Keratinocyte (primary cell): ENCODE measurements around the gene ZBTB9.

ENCODE experiments used
- EZH2 ChIP-seq: IDR thresholded peaks from one replicate; pipeline ENCODE4 v1.6.1; 2012; ENCODE audit warnings: inconsistent platforms, mild to moderate bottlenecking, low read length, moderate library complexity
- TF ChIP-seq, protein P1 (sequence below), 3 experiments: IDR thresholded peaks in 1 of 3; conservative IDR thresholded peaks in 1 of 3; optimal IDR thresholded peaks in 1 of 3; 2 replicates in 2 of 3; 3 replicates in 1 of 3; pipeline versions ENCODE3 to v1.5.1; 2011; ENCODE audit warnings: low read length in 3 of 3, mild to moderate bottlenecking in 3 of 3, moderate library complexity in 2 of 3, control low read depth in 1 of 3, inconsistent platforms in 1 of 3; ENCODE audit not compliant: insufficient read depth in 2 of 3; ENCODE audit errors: extremely low read depth in 1 of 3

GRCh38 chr6:33430334-33430733 lies 24.0 kb upstream of the ZBTB9 start:
- TF ChIP-seq, protein P1, sequence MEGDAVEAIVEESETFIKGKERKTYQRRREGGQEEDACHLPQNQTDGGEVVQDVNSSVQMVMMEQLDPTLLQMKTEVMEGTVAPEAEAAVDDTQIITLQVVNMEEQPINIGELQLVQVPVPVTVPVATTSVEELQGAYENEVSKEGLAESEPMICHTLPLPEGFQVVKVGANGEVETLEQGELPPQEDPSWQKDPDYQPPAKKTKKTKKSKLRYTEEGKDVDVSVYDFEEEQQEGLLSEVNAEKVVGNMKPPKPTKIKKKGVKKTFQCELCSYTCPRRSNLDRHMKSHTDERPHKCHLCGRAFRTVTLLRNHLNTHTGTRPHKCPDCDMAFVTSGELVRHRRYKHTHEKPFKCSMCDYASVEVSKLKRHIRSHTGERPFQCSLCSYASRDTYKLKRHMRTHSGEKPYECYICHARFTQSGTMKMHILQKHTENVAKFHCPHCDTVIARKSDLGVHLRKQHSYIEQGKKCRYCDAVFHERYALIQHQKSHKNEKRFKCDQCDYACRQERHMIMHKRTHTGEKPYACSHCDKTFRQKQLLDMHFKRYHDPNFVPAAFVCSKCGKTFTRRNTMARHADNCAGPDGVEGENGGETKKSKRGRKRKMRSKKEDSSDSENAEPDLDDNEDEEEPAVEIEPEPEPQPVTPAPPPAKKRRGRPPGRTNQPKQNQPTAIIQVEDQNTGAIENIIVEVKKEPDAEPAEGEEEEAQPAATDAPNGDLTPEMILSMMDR (optimal IDR thresholded peaks at IDR 0.05 in 1 of 3, IDR thresholded peaks at IDR 0.05 in 1 of 3, conservative IDR thresholded peaks at IDR 0.05 in 1 of 3; ENCODE audit: extremely low read depth in 1 of 3, insufficient read depth in 2 of 3, low read length in 3 of 3), result no peak
- TF ChIP-seq EZH2, result no peak
